ENCODE data around the gene KPNA4.

GRCh38 chr3:160613661-160614060, 48.3 kb upstream of the KPNA4 start:
- no peak for TF ChIP-seq CTCF (IDR thresholded peaks at IDR 0.05; ENCODE audit: extremely low read depth in 1 of 2, insufficient read depth in 1 of 2, low read depth in 1 of 2, low read length in 2 of 2)
- TF ChIP-seq POLR2AphosphoS5 (IDR thresholded peaks at IDR 0.05; ENCODE audit: insufficient read depth, low read depth, low read length): no peak
- no peak for TF ChIP-seq EZH2 (IDR thresholded peaks at IDR 0.05; ENCODE audit: borderline replicate concordance, low read depth, low read length, severe bottlenecking)
- TF ChIP-seq POLR2A (IDR thresholded peaks at IDR 0.05; ENCODE audit: low read depth, low read length): no peak
